Measurements from ENCODE around the gene ACAP3. TPM values are rescaled to one million over a fixed set of nuclear protein-coding genes. Genes with fewer than 3 reads are reported as not detected.

ACAP3 gene
- total RNA-seq, 1 donor from 2014 or later = 26.1 TPM

DNA sequence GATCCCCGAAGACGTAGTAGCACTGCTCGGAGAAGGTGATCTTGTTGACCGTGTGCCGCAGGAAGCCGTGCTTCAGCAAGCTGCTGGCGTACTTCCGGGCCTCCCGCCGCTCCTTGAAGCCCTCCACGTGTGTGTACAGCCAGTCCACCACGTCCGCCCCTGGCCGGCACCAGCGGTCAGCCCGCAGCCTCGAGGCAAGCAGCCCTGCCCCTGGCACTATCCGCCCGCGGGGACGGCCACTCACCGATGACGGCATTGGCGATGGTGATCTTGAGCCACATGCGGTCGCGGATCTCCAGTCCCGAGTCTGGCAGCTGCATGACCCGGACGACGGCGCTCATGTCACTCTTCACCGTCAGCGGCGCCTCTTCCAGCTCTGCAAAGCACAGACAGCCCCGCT is 30.5 kb upstream of the ACAP3 start:
- POLR2A ChIA-PET = no interaction called here
- H3K4me1 Mint-ChIP-seq = no peaks in the 10 kb centered on the region
- no peak overlapping the region for H3K27ac Mint-ChIP-seq

DNA sequence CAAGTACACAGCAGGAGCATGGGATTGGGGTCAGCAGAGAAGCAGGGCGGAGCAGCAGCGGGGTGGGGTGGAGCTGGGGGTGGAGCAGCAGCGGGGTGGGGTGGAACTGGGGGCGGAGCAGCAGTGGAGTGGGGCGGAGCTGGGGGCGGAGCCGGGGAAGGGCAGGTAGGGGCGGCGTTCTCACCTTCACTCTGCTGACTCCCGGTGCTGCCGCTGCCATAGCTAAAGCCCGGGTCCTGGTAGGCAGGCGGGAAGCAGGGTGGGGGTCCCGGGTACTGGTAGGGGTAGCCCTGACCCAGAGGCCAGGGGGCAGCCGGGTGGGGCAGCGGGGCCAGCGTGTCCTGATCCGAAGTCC is 30.0 kb upstream of the ACAP3 start:
- Mint-ChIP-seq H3K27ac (no peak overlapping the region), H3K27me3 (no peaks in the 10 kb centered on the region), H3K9me3 (no peaks in the 10 kb centered on the region), H3K4me1 (no peaks in the 10 kb centered on the region), H3K36me3 (ENCODE audit: low read depth) (peaks cover 15% of the 10 kb centered on the region), H3K4me3 (no peak overlapping the region)
- ChIA-PET POLR2A (no interaction called here), CTCF (no interaction called here)
- TF ChIP-seq, protein P1, sequence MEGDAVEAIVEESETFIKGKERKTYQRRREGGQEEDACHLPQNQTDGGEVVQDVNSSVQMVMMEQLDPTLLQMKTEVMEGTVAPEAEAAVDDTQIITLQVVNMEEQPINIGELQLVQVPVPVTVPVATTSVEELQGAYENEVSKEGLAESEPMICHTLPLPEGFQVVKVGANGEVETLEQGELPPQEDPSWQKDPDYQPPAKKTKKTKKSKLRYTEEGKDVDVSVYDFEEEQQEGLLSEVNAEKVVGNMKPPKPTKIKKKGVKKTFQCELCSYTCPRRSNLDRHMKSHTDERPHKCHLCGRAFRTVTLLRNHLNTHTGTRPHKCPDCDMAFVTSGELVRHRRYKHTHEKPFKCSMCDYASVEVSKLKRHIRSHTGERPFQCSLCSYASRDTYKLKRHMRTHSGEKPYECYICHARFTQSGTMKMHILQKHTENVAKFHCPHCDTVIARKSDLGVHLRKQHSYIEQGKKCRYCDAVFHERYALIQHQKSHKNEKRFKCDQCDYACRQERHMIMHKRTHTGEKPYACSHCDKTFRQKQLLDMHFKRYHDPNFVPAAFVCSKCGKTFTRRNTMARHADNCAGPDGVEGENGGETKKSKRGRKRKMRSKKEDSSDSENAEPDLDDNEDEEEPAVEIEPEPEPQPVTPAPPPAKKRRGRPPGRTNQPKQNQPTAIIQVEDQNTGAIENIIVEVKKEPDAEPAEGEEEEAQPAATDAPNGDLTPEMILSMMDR (IDR thresholded peaks at IDR 0.05) = no peak
- intact Hi-C loops (cut with micrococcal nuclease) = no loop called here
- DNase-seq (no peak), ATAC-seq (ENCODE audit: low read depth) (peak; percentile 77)

More for the DNA sequence above, 30.5 kb upstream of the ACAP3 start:
- Mint-ChIP-seq H3K4me3 (no peak overlapping the region), H3K27me3 (no peaks in the 10 kb centered on the region), H3K36me3 (ENCODE audit: low read depth) (peaks cover 15% of the 10 kb centered on the region), H3K9me3 (no peaks in the 10 kb centered on the region)
- CTCF ChIA-PET = no interaction called here
- intact Hi-C loops (cut with micrococcal nuclease) = no loop called here
- no peak for DNase-seq
- no peak for ATAC-seq (ENCODE audit: low read depth)
- TF ChIP-seq, protein P1 (IDR thresholded peaks at IDR 0.05) = no peak

DNA sequence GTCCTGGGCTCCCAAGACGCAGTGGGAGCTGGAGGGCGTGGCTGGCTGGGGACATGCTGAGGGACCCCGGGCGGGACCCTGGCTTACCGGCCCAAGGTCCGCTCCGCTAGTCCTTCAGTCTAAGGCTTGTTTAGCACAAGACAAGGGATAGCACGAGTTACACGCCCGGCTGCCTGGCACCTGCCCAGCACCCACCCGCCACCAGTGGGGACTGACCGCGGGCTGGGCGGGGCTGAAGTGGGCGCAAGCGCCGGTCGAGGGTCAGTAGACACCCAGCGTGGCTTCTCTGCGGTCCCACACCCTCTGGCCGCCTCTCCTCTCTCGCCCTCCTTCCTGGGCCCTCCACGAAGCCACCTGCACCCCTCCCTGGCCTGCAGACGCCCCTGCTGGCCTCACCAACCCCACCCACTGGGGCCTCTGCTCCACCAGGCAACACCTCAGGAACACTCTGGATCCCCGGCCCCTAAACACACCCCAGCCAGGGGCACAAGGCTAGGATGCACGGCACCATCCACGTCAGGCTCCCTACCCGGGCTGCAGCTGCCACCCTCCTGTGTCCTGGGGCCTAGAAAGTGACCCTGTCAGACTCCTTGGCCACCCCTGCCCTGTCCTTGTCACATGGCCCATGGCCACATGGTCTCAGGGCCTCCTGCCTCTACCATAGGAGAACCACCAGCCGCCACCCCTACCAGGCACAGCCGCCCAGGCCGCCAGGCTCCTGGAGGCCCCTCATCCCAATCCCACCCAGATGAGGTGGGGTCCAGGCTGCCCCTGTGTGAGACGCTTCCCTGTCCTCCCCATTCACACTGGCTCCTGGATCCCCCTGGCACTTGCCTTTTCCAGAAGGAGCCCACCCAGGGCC is 29.4 kb upstream of the ACAP3 start:
- no peak for DNase-seq
- ChIA-PET POLR2A (no interaction called here), CTCF (no interaction called here)
- H3K36me3 Mint-ChIP-seq (ENCODE audit: low read depth) = peaks cover 15% of the 10 kb centered on the region
- H3K27me3 Mint-ChIP-seq = no peaks in the 10 kb centered on the region
- TF ChIP-seq, protein P1 (IDR thresholded peaks at IDR 0.05) = no peak
- intact Hi-C loops (cut with micrococcal nuclease) = no loop called here
- peak; percentile 23 for ATAC-seq (ENCODE audit: low read depth)
- H3K4me1 Mint-ChIP-seq = no peaks in the 10 kb centered on the region
- no peak overlapping the region for H3K27ac Mint-ChIP-seq
- no peaks in the 10 kb centered on the region for H3K9me3 Mint-ChIP-seq
- H3K4me3 Mint-ChIP-seq = no peak overlapping the region

DNA sequence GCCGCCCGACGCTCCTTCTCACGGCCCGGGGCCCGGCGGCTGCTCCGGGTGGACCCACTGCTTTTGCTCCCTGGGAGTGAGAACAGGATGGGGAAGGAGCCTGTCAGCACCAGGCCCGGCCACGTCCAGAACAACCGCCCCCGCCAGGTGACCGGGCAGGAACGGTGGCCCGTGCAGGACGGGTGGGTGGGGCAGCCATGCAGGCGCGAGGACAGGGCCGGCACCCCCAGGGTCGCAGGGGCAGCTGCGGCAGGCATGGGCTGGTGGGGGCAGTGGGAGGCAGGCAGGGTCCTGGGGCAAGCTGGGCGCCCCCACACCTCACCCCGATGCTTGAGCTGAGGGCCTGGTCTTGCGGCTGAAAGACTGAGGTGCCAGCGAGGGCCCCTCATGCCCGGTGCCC is 28.7 kb upstream of the ACAP3 start:
- CTCF ChIA-PET = no interaction called here
- intact Hi-C loops (cut with micrococcal nuclease) = no loop called here
- POLR2A ChIA-PET = no interaction called here

DNA sequence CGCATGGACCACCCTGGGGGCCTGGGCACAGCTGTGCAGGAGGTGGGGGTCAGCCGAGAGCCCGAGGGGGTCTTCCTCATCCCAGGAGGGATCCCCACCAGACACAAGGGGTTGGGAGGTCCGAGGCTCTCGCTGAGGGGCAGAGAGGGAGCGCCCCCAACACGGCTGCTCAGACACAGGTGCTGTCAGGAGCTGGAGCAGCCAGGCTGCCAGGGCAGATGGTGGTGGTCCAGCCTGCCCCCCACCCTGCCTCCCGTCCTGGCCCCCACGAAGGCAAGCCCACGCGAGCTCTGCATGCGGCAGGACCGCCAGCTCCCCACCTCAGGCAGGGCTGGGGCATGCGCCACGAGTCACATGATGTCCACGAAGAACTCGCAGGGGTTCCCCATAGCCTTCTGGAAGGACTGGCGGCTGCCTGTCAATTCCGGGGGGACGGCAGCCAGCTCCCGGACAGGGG is 28.1 kb upstream of the ACAP3 start:
- Mint-ChIP-seq H3K36me3 (ENCODE audit: low read depth) (peaks cover 11% of the 10 kb centered on the region), H3K4me1 (peaks cover 4% of the 10 kb centered on the region), H3K27ac (no peak overlapping the region), H3K9me3 (no peaks in the 10 kb centered on the region), H3K4me3 (no peak overlapping the region), H3K27me3 (no peaks in the 10 kb centered on the region)
- DNase-seq (no peak), ATAC-seq (ENCODE audit: low read depth) (no peak)
- intact Hi-C loops (cut with micrococcal nuclease) = no loop called here
- TF ChIP-seq, protein P1 (IDR thresholded peaks at IDR 0.05) = no peak
- CTCF ChIA-PET = no interaction called here
- POLR2A ChIA-PET = no interaction called here

More for the DNA sequence above, 28.7 kb upstream of the ACAP3 start:
- Mint-ChIP-seq H3K27ac (no peak overlapping the region), H3K4me3 (no peak overlapping the region), H3K4me1 (no peaks in the 10 kb centered on the region), H3K36me3 (ENCODE audit: low read depth) (peaks cover 15% of the 10 kb centered on the region), H3K9me3 (no peaks in the 10 kb centered on the region), H3K27me3 (no peaks in the 10 kb centered on the region)
- ATAC-seq (ENCODE audit: low read depth) (no peak), DNase-seq (no peak)
- TF ChIP-seq, protein P1 (IDR thresholded peaks at IDR 0.05) = no peak

Measured in activated B cell treated with CpG ODN at 0.5 μM for 24 hours (primary cell).